Measurements from ENCODE around the gene CR1L. TPM values are rescaled to one million over a fixed set of nuclear protein-coding genes. Genes with fewer than 3 reads are reported as not detected.
"Not testable (repeated sequence)": the region's sequence is repeated elsewhere in the genome, so short reads cannot be mapped to it uniquely, and the experiment has no call there.

Gene CR1L
- total RNA-seq, 1 donor from 2014 or later, result not detected

DNA sequence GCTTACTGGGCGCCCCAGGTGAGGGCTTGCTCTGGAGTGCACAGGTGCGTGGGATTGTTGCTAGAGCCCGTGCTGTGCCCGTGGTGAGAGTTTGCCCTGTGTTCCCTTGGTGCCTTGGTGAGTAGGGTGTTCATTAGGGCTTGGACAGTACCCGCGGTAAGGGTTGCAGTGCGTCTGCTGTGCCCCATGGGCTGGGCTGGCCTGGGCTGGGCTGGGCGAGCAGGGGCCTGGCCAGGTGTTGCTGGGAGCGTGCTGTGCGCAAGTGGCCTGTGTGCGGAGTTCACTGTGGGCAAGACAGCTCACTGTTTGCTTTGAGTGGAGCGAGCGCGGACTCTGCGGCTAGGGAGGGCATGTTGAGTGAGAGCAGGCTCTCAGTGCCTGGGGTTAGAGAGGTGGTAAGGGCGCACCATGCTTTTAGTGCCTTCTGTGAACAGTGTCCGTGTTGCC lies 725 bp downstream of the CR1L start:
- intact Hi-C loops (cut with micrococcal nuclease), result loop anchor here (10.0 kb wide), 1 partner anchor 239 kb away; no protein-coding TSS in a partner anchor

DNA sequence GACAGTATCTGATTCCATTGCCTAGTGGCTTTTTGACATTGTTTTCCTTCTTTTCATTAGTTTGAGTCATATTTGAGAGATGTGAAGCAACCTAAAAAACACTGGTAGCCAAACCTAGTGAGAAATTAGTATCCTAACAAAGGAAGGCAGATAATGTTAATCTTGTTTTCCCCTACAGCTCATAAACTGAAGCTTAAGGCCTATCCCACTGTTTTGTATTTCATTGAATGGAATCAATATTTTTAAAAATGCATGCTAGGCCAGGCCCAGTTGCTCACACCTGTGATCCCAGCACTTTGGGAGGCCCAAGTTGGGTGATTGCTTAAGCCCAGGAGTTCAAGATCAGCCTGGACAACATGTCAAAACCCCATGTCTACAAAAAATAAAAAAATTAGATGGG lies 1.2 kb downstream of the CR1L start:
- intact Hi-C loops (cut with micrococcal nuclease), result loop anchor here (10.0 kb wide), 1 partner anchor 239 kb away; no protein-coding TSS in a partner anchor

DNA sequence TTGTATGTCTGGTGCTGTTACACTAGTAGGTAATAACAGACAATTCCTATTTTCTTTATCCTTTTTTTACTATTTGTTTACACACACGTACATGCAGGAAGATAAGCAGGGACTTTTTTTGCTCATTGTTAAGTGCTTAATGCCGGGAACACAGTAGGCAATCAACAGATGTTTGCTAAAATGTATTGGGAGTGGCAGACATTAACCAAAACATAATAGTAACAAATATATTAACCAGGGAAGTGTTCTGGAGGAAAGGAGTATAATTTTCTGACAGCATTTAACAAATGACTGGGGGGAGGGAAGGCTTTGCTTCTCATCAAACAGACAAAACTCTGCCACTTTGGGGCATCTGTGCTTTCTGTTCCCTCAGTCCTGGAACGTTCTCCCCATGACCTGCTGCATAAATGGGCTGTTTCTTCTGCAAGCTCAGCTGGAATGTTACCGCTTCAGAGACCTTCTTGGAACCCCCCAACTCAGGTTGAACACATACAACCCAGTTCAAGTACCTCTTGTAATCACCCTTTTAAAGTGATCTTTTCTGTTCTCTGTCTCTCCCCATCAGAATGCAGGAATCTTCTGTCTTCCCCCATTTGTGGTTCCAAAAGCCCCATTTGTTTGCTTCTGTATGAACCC lies 2.1 kb downstream of the CR1L start:
- intact Hi-C loops (cut with micrococcal nuclease), result loop anchor here (10.0 kb wide), 1 partner anchor 238 kb away; no protein-coding TSS in a partner anchor

DNA sequence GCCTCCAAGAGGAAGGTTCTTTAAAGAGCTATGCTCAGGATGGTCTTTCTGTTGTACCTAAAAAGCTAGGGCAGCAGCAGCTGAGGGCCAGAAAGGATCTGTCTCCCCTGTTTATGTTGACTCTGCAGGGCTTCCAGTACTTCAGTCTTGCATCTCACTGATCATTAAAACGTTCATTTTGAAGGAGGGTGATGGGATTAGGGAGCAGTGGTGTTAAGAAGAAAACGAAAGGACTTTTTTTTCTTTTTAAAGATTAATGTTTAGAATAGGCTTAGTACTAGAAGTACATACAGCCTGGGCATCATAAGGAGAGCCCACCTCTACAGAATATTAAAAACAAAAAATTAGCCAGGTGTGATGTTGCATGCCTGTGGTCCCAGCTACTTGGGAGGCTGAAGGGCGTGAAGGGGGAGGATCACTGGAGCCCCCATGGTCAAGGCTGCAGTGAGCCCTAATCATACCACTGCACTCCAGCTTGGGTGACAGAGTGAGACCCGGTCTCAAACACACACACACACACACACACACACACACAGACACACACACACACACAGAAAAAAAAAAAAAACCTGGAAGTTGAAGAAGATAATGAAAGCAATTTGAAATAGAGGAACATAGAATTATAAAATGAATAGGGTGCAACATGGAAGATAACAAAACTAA lies 2.9 kb downstream of the CR1L start:
- intact Hi-C loops (cut with micrococcal nuclease), result loop anchor here (10.0 kb wide), 1 partner anchor 237 kb away; no protein-coding TSS in a partner anchor

DNA sequence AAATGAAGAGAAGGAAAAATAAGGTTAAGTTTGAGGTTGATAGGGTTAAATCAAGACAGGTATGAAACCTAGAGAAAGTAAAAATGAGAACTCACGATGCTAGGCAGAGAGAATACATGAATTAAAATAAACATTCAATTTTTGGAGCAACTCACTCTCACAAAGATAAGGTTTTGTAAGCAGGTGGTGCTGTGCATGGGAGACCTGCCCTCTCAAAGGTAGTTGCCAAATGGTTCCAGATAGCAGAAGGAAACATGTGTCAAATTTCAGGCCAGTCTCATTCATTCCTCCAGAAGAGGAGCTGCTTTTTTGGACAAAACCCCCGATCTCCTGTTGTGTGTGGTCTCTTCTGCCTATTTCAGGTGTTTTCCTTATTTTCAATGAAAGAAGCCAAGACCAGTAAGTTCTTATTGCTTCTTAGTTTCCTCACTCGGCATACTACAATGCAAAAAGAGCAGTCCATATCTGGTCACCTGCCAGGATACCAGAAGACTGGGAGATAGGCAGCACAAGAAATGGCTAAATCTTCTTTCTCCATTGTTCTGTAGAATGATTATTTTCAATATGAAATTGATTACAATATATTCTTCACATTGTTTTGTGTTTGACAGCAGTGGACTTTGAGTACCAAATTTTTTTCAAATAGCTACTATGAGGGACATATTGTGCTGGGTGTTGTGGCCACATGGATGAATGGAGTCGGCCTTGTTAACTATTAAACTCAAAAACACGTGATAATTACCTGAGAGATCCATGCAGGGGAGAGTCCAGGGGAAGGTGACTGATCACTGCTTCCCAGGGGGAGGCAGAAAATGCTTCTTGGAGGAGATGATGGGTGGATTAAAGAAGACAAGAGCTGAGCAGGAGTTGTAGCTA lies 3.6 kb downstream of the CR1L start:
- intact Hi-C loops (cut with micrococcal nuclease), result loop anchor here (10.0 kb wide), 1 partner anchor 236 kb away; no protein-coding TSS in a partner anchor

DNA sequence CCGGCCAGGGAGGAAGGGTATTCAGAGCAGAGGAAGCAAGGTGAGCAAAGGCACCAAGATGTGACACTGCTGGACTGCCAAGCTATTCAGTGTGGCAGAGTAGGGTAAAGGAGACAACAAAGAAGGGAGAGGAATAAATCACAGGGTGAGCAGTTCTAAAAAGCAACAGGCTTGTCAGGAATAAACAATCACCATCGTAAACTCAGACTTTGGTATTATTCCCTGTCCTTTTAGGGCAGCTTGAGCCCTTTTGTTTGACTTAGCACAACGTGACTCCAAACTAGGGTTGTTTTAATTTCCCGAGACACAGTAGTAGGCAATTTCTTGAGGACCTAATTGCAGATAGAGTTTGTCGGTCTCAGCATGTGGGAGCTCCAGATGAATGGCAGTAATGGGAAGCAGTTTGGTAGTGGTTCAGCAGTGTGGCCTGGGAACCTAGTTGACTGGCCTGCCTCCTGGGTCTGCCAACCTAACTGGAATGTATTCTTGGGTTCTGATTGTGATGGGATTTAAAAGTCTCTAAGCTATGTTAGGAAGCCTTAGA lies 4.3 kb downstream of the CR1L start:
- intact Hi-C loops (cut with micrococcal nuclease), result loop anchor here (10.0 kb wide), 1 partner anchor 236 kb away; no protein-coding TSS in a partner anchor

DNA sequence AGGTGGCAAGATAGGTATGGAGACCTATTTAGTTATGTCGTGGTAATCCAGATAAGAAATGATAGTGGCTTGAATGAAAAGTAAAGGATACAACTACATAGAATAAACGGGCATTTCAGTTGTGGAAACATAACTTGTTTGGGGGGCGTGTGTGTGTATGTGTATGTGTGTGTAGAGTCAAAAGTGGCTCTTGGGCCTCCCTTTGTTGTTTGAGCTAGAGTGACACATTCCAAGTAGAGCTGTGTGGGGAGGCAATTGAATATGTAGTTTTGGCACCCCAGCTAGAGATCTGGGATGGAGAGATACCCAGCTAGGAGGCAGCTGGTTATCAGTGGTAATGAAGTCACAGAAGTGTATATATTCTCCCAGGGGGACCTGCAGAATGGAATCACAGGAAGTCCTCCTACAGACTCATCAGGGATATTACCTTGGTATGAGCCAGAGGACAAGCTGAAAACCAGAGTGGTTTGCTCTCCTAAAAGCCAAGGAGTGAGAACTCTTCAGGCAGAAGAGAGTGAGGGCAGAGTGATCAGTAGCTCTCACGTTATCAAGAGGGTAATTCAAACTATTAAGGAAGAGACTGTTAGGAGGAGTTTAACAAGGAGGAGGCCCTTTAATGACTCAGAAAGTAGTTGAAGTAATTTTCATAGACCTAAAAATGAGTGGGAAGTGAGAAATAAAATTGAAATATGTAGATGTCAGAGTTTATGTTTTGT lies 5.1 kb downstream of the CR1L start:
- intact Hi-C loops (cut with micrococcal nuclease), result loop anchor here (5.0 to 10.0 kb wide), 2 partner anchors 47 to 235 kb away; no protein-coding TSS in a partner anchor

DNA sequence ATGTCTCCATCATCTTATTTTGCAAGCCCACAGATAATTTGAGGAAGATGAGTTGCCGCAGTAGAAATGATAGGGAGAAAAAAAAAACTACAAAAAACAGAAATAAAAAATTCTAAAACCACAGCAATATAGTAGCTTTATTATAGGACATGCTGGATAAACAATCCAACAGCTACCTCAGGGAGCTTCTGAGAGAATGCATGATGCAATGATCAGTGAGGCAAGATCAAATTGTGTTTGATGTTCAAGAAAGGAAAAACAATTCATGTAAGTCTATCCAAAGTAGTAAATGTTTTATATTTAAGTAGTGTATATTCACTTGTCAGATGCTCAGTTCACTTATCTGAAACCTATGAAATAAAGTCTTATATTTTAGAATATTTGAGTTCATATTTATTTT lies 6.7 kb downstream of the CR1L start:
- intact Hi-C loops (cut with micrococcal nuclease), result loop anchor here (5.0 kb wide), 1 partner anchor 46 kb away; no protein-coding TSS in a partner anchor

DNA sequence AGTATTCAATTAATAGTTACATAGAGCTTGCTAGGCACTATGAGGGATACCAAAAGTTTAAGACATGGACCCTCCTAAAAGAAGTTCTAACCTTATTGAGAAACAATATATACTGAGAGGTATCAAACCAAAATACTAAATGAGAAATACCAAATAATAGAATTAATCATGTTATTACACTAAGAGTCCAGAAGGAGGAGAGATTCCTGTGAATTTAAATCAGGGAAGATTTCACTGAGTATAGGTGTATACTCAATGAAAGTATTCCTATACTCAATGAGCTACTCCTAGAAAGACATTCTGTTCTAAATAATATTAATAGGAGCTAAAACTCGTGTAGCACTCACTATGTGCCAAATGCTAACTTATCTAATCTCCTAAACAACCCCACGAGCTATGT lies 9.4 kb downstream of the CR1L start:
- intact Hi-C loops (cut with micrococcal nuclease), result loop anchor here (5.0 kb wide), 1 partner anchor 43 kb away; no protein-coding TSS in a partner anchor

DNA sequence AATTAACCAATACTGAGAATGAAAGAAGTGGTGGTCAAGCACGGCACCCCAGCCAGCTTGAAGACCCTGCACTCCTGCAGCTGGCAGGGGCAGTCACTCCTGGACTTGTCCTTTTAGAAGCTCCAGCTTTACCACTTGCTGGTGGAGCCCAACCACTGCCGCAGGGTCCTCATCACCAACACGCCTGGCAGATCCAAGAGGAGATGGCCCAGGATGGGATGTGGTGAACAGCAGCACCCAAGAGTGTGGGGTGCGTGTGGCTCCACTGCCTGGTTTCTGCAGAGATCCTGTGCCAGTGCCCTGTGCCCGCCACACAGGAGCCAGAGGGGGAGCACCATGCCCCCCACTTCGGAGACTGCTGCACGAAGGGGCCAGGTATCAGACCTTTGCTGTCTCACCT lies 13.5 kb downstream of the CR1L start:
- intact Hi-C loops (cut with micrococcal nuclease), result no loop called here

DNA sequence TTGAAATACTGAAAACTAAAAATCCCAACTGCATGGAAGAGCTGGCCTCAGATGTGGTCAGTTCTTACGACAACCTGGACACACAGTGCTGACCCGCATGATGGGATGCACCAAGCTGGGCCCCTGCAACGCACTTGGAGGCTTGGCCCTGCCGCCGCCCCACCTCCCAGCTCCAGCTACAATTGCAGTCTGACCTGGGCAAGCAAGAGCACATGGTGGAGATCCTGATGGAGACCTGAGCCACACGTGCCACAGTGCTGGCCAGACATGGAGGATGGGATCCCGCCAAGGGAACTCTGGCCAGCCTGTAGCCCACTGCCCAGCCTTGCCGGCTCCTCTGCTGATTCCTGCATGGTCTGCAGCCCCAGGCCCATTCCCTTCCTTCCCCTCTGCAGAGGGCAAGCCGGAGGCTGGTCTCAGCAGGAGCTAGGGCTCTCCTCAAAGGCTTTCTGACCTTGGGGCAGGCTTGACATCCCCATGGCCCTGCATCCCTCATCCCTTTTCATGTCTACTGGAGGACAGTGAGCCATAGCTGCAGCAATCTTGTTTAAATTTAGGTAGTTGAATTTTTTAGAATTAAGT lies 14.1 kb downstream of the CR1L start:
- intact Hi-C loops (cut with micrococcal nuclease), result no loop called here

DNA sequence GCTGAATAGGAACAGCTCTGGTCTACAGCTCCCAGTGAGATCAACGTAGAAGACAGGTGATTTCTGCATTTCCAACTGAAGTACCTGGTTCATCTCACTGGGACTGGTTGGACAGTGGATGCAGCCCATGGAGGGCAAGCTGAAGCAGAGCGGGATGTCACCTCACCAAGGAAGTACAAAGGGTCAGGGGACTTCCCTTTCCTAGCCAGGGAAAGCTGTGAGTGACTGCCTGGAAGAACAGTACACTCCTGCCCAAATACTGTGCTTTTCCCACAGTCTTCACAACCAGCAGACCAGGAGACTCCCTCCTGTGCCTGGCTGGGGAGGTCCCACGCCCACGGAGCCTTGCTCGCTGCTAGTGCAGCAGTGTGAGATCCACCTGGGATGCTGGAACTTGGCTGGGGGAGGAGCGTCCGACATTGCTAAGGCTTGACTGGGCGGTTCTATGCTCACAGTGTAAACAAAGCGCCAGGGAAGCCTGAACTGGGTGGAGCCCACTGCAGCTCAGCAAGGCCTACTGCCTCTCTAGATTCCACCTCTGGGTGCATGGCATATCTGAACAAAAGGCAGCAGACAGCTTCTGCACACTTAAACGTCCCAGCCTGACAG lies 14.7 kb downstream of the CR1L start:
- intact Hi-C loops (cut with micrococcal nuclease), result no loop called here

DNA sequence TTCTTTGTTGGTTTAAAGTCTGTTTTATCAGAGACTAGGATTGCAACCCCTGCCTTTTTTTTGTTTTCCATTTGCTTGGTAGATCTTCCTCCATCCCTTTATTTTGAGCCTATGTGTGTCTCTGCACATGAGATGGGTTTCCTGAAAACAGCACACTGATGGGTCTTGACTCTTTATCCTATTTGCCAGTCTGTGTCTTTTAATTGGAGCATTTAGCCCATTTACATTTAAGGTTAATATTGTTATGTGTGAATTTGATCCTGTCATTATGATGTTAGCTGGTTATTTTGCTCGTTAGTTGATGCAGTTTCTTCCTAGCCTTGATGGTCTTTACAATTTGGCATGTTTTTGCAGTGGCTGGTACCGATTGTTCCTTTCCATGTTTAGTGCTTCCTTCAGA lies 16.5 kb downstream of the CR1L start:
- intact Hi-C loops (cut with micrococcal nuclease), result not testable (repeated sequence)

DNA sequence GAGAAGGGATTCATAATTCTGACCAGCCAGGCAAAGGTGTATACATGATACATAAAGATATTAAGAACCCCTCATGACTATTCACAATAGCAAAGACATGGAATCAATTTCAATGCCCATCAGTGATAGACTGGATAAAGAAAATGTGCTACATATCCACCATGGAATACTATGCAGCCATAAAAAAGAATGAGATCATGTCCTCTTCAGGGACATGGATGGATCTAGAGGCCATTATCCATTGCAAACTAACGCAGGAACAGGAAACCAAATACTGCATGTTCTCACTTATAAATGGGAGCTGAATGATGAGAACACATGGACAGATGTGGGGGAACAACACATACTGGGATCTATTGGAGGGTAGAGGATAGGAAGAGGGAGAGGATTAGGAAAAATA lies 21.4 kb downstream of the CR1L start:
- intact Hi-C loops (cut with micrococcal nuclease), result no loop called here

DNA sequence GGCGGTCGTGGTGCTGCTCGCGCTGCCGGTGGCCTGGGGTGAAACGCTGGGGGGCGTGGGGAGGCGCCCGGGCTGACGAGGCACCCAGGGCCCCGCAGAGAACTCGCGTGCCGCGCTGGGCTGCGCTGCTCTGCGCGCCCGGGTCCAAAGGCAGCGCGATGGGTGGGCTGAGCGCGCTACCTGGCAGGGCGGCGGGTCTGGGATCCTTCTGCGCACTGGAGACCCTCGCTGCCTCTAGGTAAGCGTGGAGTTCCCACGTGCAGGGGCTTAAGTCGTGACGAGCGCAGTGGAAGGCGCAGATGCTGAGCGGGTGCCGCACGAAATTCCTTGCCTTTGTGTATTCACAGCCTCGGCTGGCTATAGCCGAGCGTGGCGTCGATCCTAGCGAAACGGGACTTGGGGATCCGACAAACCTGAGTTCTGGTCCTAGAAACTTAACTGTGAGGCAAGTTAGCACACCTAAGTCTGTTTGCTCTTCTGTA lies 24.6 kb downstream of the CR1L start:
- intact Hi-C loops (cut with micrococcal nuclease), result no loop called here

DNA sequence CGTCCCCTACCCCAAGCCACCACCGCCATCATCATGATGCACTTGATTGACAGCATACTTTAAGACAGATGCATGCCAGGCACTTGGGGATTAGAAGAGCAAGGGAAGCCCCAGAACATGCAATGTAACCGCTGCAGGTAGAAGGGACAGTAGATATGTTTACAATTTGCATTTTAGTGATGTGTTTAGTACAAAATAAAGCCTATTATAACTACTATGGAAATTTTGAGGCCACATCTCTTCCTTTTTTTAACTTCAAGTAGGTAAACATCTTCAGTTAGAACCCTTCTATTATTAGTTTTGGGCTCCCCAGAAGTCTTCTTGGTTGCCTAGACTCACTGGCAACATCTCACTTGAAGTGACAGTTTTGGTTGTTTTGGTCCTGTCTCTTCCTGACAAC lies 25.3 kb downstream of the CR1L start:
- intact Hi-C loops (cut with micrococcal nuclease), result no loop called here

DNA sequence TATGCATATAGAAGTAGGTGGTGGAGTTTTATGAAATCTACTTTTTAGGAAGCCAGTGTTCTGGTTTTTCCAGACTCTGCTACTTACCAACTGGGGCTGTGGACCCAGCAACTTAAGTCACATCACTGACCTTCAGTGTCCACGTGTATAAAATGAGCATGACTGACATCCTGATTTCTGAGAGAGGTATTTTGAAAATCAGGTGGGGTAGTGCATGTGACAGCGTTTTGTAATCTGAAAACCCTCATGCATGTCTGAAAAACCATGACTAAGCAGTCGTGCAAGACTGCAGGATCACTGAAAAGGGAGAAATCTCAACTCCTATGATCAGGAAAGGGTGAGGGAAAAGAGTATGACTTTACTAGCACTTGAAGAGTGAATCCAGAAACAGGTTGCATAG lies 26.1 kb downstream of the CR1L start:
- intact Hi-C loops (cut with micrococcal nuclease), result no loop called here

DNA sequence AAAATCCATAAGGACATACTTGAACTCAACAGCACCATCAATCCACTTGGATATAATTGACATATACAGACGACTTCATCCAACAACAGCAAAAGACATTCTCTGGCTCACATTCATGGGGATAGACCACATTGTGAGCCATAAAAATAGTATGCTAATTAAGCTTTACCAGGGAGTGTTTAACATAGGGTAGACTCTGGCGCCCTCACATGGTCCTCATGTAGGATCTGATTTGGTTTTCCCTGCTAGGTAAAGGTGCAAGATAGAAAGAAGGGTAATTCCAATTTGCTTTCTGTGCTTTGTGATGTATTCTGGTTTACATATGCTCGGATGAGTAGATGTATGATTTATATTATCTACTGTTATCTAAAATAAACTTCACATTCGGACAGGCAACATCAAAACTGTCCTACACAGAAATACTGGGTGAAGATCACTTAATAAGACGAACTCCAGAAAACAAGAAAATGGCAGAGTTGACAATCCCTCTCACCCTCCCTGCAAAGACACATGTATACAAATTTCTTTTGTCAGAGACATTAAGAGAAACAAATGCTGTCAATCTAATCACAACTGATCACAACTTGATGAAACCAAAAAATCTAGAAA lies 27.7 kb downstream of the CR1L start:
- intact Hi-C loops (cut with micrococcal nuclease), result no loop called here

DNA sequence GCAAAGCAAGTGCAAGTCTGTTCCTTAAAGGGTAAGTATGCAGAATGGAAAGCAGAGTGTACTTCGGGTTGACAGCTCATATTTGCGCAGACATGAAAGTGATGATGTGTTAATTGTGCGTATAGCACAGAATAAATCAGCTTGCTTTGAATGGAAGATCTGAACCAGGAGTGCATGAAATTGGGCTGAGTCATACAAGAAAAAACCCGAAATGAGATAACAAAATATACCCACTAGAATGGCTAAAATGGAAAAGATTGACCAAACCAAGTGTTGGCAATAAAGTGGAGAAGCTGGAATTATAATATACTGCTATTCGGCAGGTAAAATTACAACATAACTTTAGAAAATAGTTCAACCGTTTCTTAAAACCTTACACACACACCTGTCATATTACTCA lies 28.5 kb downstream of the CR1L start:
- intact Hi-C loops (cut with micrococcal nuclease), result no loop called here

Data from T-helper 1 cell treated with Interleukin-12 subunit alpha and Interleukin-12 subunit beta and Interleukin-4 antibody, amounts not matched to agents 30 ng/mL and 1 ng/mL, for 36 hours (primary cell).